ENCODE measurements around the gene UBE2B. TPM values are rescaled to one million over a fixed set of nuclear protein-coding genes. Genes with fewer than 3 reads are reported as not detected.
"Not testable (repeated sequence)": the region's sequence is repeated elsewhere in the genome, so short reads cannot be mapped to it uniquely, and the experiment has no call there.

UBE2B gene
- total RNA-seq, 3 donors from 2014 or later (not counting 1 experiment from before 2014, with no cell fraction given), result 93.5 to 124 (median 116) TPM

- Mint-ChIP-seq H3K4me3 (no peak overlapping the region), H3K27ac (peak overlapping the region; percentile 34 to 57), H3K36me3 (peaks cover 6% of the 10 kb centered on the region), H3K4me1 (peaks cover 27 to 31% of the 10 kb centered on the region in 2 donors), H3K27me3 (ENCODE audit: low read depth in 2 of 2) (no peaks in the 10 kb centered on the region), H3K9me3 (no peaks in the 10 kb centered on the region)
- no peak for TF ChIP-seq CTCF (IDR thresholded peaks at IDR 0.05)
- ATAC-seq, result no peak
- no CpG with 5 or more reads among the region's 5 CpGs for WGBS (ENCODE audit: insufficient coverage)
- intact Hi-C loops (cut with micrococcal nuclease), result loop anchor here (2.0 kb wide), 1 partner anchor 78 kb away; no protein-coding TSS in a partner anchor
- Histone ChIP-seq H3K36me3 (ENCODE audit: control insufficient read depth, insufficient read depth, low read length) (peaks cover 60% of the 10 kb centered on the region), H3K27ac (ENCODE audit: low read length) (no peak overlapping the region), H3K4me3 (ENCODE audit: low read length) (no peak overlapping the region), H3K9me3 (ENCODE audit: control insufficient read depth, insufficient read depth, low read length) (no peaks in the 10 kb centered on the region), H3K27me3 (ENCODE audit: control insufficient read depth, insufficient read depth, low read length) (no peaks in the 10 kb centered on the region), H3K4me1 (ENCODE audit: control insufficient read depth, insufficient read depth, low read length) (peaks cover 3% of the 10 kb centered on the region)
- peak in 1 of 2 donors; percentile 40 for DNase-seq
These were observed 9.0 kb downstream of the UBE2B start for GRCh38 chr5:134380346-134380745.

DNA sequence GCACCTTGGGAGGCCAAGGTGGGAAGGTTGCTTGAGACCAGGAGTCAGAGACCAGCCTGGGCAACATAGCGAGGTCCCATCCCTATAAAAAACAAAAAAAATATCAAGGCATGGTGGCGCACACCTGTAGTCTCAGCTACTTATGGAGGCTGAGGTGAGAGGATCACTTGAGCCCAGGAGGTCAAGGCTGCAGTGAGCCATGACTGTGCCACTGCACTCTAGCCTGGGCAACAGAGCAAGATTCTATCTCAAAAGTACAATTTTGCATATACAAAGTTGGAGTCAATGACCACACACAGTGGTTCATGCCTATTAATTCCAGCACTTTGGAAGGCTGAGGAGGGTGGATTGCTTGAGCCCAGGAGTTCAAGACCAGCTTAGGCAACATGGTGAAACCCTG lies 10.8 kb downstream of the UBE2B start:
- H3K9me3 Mint-ChIP-seq; H3K36me3 Mint-ChIP-seq; intact Hi-C loops (cut with micrococcal nuclease); H3K4me3 Mint-ChIP-seq; H3K27me3 ChIP-seq (ENCODE audit: control insufficient read depth, insufficient read depth, low read length); DNase-seq; H3K4me3 ChIP-seq (ENCODE audit: low read length); H3K27me3 Mint-ChIP-seq (ENCODE audit: low read depth in 2 of 2); H3K4me1 ChIP-seq (ENCODE audit: control insufficient read depth, insufficient read depth, low read length); H3K27ac Mint-ChIP-seq; H3K9me3 ChIP-seq (ENCODE audit: control insufficient read depth, insufficient read depth, low read length); H3K27ac ChIP-seq (ENCODE audit: low read length): not testable (repeated sequence)
- peak in 1 of 3 donors; percentile 30 for ATAC-seq
- H3K36me3 ChIP-seq (ENCODE audit: control insufficient read depth, insufficient read depth, low read length), result peaks cover 53% of the 10 kb centered on the region
- WGBS (ENCODE audit: insufficient coverage), result 100% methylated on average over 2 of the region's 2 CpGs
- peaks cover 21 to 24% of the 10 kb centered on the region in 2 donors for H3K4me1 Mint-ChIP-seq

- peaks cover 6% of the 10 kb centered on the region for H3K36me3 Mint-ChIP-seq
- DNase-seq, result no peak
- H3K4me3 Mint-ChIP-seq, result no peak overlapping the region
These were observed 12.8 kb downstream of the UBE2B start for GRCh38 chr5:134383980-134384697.

More at GRCh38 chr5:134383980-134384697, 12.8 kb downstream of the UBE2B start:
- H3K4me1 Mint-ChIP-seq, result peaks cover 14 to 21% of the 10 kb centered on the region in 2 donors
- WGBS (ENCODE audit: insufficient coverage), result 55% methylated on average over 2 of the region's 4 CpGs
- no peak for ATAC-seq
- no peaks in the 10 kb centered on the region for H3K9me3 ChIP-seq (ENCODE audit: control insufficient read depth, insufficient read depth, low read length)
- intact Hi-C loops (cut with micrococcal nuclease), result no loop called here
- H3K27me3 Mint-ChIP-seq (ENCODE audit: low read depth in 2 of 2), result no peaks in the 10 kb centered on the region
- no peaks in the 10 kb centered on the region for H3K9me3 Mint-ChIP-seq
- no peak overlapping the region for H3K27ac ChIP-seq (ENCODE audit: low read length)
- H3K36me3 ChIP-seq (ENCODE audit: control insufficient read depth, insufficient read depth, low read length), result peaks cover 64% of the 10 kb centered on the region
- H3K4me3 ChIP-seq (ENCODE audit: low read length), result no peak overlapping the region
- TF ChIP-seq CTCF (IDR thresholded peaks at IDR 0.05), result no peak
- H3K27ac Mint-ChIP-seq, result peak overlapping the region; percentile 33 to 80
- H3K27me3 ChIP-seq (ENCODE audit: control insufficient read depth, insufficient read depth, low read length), result no peaks in the 10 kb centered on the region
- peaks cover 3% of the 10 kb centered on the region for H3K4me1 ChIP-seq (ENCODE audit: control insufficient read depth, insufficient read depth, low read length)

All from natural killer cell (primary cell).